MM.1S (cell line): ENCODE measurements around the gene F11R.

ENCODE experiments used
- CTCF ChIP-seq: fragments of 300-600 bp; sonication (generic); IDR thresholded peaks from 2 replicates; pipeline ENCODE4 v1.5.1; 2016; ENCODE audit warnings: antibody characterized with exemption, low read length, mixed read lengths
- EZH2 ChIP-seq: fragments of 300-600 bp; sonication (generic); optimal IDR thresholded peaks from 2 replicates; pipeline ENCODE3; 2017; ENCODE audit warnings: low read depth, mild to moderate bottlenecking, antibody characterized with exemption, low read length, mixed read lengths
- EZH2phosphoT487 ChIP-seq: fragments of 300-600 bp; sonication (generic); IDR thresholded peaks from 2 replicates; pipeline ENCODE4 v1.6.1; 2018; ENCODE audit warnings: antibody characterized with exemption, low read length

- no peak for TF ChIP-seq CTCF
- no peak for TF ChIP-seq EZH2
- TF ChIP-seq EZH2phosphoT487: no peak
Observed at GRCh38 chr1:161012420-161012819, 8.5 kb downstream of the F11R start.
